PC-3 (cell line): Measurements from ENCODE around the gene DHRS4L2.
"Not testable (repeated sequence)": the region's sequence is repeated elsewhere in the genome, so short reads cannot be mapped to it uniquely, and the experiment has no call there.

Source experiments
- EZH2 ChIP-seq: fragments of 300-600 bp; sonication (generic); IDR thresholded peaks from one replicate; pipeline ENCODE4 v1.6.1; 2017; ENCODE audit warnings: antibody characterized with exemption, mild to moderate bottlenecking, low read length; ENCODE audit not compliant: unreplicated experiment
- EZH2phosphoT487 ChIP-seq: fragments of 300-600 bp; sonication (generic); IDR thresholded peaks from 2 replicates; pipeline ENCODE4 v1.6.1; 2018; ENCODE audit warnings: mild to moderate bottlenecking, antibody characterized with exemption, low read length, borderline replicate concordance
- TF ChIP-seq, protein P1 (sequence below): fragments of 300-600 bp; sonication (generic); conservative IDR thresholded peaks from 2 replicates; pipeline ENCODE4 v1.5.1; 2017; ENCODE audit warnings: antibody characterized with exemption, low read depth, mild to moderate bottlenecking, low read length

- TF ChIP-seq, protein P1, sequence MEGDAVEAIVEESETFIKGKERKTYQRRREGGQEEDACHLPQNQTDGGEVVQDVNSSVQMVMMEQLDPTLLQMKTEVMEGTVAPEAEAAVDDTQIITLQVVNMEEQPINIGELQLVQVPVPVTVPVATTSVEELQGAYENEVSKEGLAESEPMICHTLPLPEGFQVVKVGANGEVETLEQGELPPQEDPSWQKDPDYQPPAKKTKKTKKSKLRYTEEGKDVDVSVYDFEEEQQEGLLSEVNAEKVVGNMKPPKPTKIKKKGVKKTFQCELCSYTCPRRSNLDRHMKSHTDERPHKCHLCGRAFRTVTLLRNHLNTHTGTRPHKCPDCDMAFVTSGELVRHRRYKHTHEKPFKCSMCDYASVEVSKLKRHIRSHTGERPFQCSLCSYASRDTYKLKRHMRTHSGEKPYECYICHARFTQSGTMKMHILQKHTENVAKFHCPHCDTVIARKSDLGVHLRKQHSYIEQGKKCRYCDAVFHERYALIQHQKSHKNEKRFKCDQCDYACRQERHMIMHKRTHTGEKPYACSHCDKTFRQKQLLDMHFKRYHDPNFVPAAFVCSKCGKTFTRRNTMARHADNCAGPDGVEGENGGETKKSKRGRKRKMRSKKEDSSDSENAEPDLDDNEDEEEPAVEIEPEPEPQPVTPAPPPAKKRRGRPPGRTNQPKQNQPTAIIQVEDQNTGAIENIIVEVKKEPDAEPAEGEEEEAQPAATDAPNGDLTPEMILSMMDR: not testable (repeated sequence)
- TF ChIP-seq EZH2phosphoT487, EZH2: not testable (repeated sequence)
Observed at GRCh38 chr14:23951136-23951466, 37.6 kb upstream of the DHRS4L2 start.
